ENCODE measurements around the gene SEM1. TPM values are rescaled to one million over a fixed set of nuclear protein-coding genes. Genes with fewer than 3 reads are reported as not detected.
"Not testable (repeated sequence)": the region's sequence is repeated elsewhere in the genome, so short reads cannot be mapped to it uniquely, and the experiment has no call there.

The SEM1 gene
- total and polyA plus RNA-seq, 9 donors = 20.5 to 308 (median 45.9) TPM

GRCh38 chr7:96667026-96667425 is 42.6 kb downstream of the SEM1 start:
- Histone ChIP-seq H3K27me3 (no peaks in the 10 kb centered on the region), H3K4me3 (no peak overlapping the region), H3K36me3 (no peaks in the 10 kb centered on the region), H3K9me3 (no peaks in the 10 kb centered on the region), H3K4me1 (ENCODE audit: insufficient read depth) (peaks cover 2% of the 10 kb centered on the region), H3K27ac (no peak overlapping the region)
- WGBS, 3 donors = 47 to 62% (median 51%) methylated on average over 5 of the region's 5 CpGs
- TF ChIP-seq POLR2A (IDR thresholded peaks at IDR 0.05) (no peak), CTCF (IDR thresholded peaks at IDR 0.05) (no peak), EP300 (IDR thresholded peaks at IDR 0.05) (no peak)
- DNase-seq = no peak
- intact Hi-C loops (cut with DNase I) = no loop called here

DNA sequence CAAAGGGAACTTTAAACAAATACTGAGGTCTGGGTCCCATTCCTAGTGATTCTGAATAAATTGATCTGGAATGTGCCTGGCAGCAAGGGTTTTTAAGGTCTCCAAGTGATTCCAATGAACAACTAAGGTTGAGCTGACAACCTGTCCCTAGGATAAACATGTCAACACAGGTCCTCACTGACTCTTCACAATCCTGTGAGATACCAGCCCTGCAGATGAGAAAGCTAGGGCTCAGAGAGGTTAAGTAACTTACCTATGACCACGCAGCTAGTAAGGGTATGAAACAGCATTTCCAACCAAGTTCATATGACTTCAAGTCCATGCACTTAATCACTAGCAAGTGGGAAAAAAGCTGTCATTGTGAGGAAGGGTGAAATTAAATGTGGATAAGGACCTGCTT is 44.0 kb downstream of the SEM1 start:
- WGBS, 3 donors = 98 to 100% (median 100%) methylated on average over 1 of the region's 1 CpG
- Histone ChIP-seq H3K9me3 (no peaks in the 10 kb centered on the region), H3K4me3 (no peak overlapping the region), H3K36me3 (no peaks in the 10 kb centered on the region), H3K27ac (no peak overlapping the region), H3K4me1 (ENCODE audit: insufficient read depth) (peaks cover 2% of the 10 kb centered on the region), H3K27me3 (no peaks in the 10 kb centered on the region)
- DNase-seq = no peak
- TF ChIP-seq CTCF (IDR thresholded peaks at IDR 0.05) (no peak), POLR2A (IDR thresholded peaks at IDR 0.05) (no peak), EP300 (IDR thresholded peaks at IDR 0.05) (no peak)
- intact Hi-C loops (cut with DNase I) = no loop called here

DNA sequence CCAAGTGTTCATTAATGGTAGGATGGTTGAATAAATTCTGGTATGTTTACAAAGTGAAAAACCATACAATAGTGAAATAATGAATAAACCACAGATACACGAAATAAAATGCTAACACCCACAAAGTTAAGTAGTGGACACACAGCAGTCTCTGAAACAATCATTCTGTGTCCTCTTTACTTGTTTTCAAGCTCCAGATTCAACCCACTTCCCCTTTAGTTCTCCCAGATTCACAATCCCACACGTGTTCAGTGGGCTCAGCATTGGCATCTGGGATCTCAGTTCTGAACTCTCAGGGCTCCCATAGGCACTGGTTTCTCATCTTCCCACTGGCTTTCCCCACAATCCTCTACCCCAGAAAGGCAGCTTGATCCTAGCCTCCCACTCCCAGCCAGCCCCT is 44.9 kb downstream of the SEM1 start:
- no peaks in the 10 kb centered on the region for H3K27me3 ChIP-seq
- intact Hi-C loops (cut with DNase I) = no loop called here
- no peak for TF ChIP-seq EP300 (IDR thresholded peaks at IDR 0.05)
- TF ChIP-seq POLR2A (IDR thresholded peaks at IDR 0.05) = no peak
- no peak for TF ChIP-seq CTCF (IDR thresholded peaks at IDR 0.05)
- no peak overlapping the region for H3K4me3 ChIP-seq
- peaks cover 2% of the 10 kb centered on the region for H3K4me1 ChIP-seq (ENCODE audit: insufficient read depth)
- DNase-seq = no peak
- no peak overlapping the region for H3K27ac ChIP-seq
- no peaks in the 10 kb centered on the region for H3K36me3 ChIP-seq
- 91 to 93% (median 93%) methylated on average over 2 of the region's 2 CpGs for WGBS, 3 donors
- H3K9me3 ChIP-seq = no peaks in the 10 kb centered on the region

- Histone ChIP-seq H3K9me3 (no peaks in the 10 kb centered on the region), H3K27me3 (no peaks in the 10 kb centered on the region), H3K36me3 (no peaks in the 10 kb centered on the region), H3K4me1 (ENCODE audit: insufficient read depth) (peaks cover 2% of the 10 kb centered on the region), H3K27ac (no peak overlapping the region), H3K4me3 (no peak overlapping the region)
- no peak for DNase-seq
- no peak for TF ChIP-seq EP300 (IDR thresholded peaks at IDR 0.05)
- WGBS, 3 donors = 77 to 82% (median 77%) methylated on average over 3 of the region's 3 CpGs
- intact Hi-C loops (cut with DNase I) = no loop called here
Observed at GRCh38 chr7:96663871-96664445, 45.7 kb downstream of the SEM1 start.

GRCh38 chr7:96663457-96663856 is 46.2 kb downstream of the SEM1 start:
- Histone ChIP-seq H3K4me3 (no peak overlapping the region), H3K9me3 (no peaks in the 10 kb centered on the region), H3K27ac (no peak overlapping the region), H3K27me3 (no peaks in the 10 kb centered on the region), H3K4me1 (ENCODE audit: insufficient read depth) (peaks cover 2% of the 10 kb centered on the region), H3K36me3 (no peaks in the 10 kb centered on the region)
- WGBS, 3 donors = 92 to 95% (median 94%) methylated on average over 2 of the region's 2 CpGs
- intact Hi-C loops (cut with DNase I) = no loop called here
- no peak for TF ChIP-seq CTCF (IDR thresholded peaks at IDR 0.05)
- TF ChIP-seq POLR2A (IDR thresholded peaks at IDR 0.05) = no peak
- no peak for TF ChIP-seq EP300 (IDR thresholded peaks at IDR 0.05)
- DNase-seq = no peak

DNA sequence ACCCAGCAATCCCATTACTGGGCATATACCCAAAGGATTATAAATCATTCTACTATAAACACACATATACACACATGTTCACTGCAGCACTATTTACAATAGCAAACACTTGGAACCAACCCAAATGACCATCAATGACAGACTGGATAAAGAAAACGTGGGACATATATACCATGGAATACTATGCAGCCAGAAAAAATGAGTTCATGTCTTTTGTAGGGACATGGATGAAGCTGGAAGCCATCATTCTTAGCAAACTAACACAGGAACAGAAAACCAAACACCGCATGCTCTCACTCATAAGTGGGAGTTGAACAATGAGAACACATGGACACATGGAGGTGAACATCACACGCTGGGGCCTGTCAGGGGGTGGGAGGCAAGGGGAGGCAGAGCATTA is 47.5 kb downstream of the SEM1 start:
- H3K4me3 ChIP-seq; H3K36me3 ChIP-seq; H3K27me3 ChIP-seq; DNase-seq; intact Hi-C loops (cut with DNase I); H3K27ac ChIP-seq; H3K9me3 ChIP-seq; H3K4me1 ChIP-seq (ENCODE audit: insufficient read depth): not testable (repeated sequence)
- 85 to 87% (median 85%) methylated on average over 3 of the region's 3 CpGs for WGBS, 3 donors

Measured in ovary (tissue), 9 donors.